NCI-H345 treated with DMSO at 0.1 percent for 48 hours (cell line): ENCODE results near the gene GRAMD1B.
"Not testable (repeated sequence)": the region's sequence is repeated elsewhere in the genome, so short reads cannot be mapped to it uniquely, and the experiment has no call there.

ENCODE experiments used
- DNase-seq: peaks from one replicate; lab custom pipeline; 2025; ENCODE audit not compliant: unreplicated experiment; lab: John Stamatoyannopoulos, UW

The GRAMD1B gene

GRCh38 chr11:123505546-123506299 lies 75.7 kb downstream of the GRAMD1B start:
- no peak for DNase-seq

GRCh38 chr11:123507043-123507442 lies 77.0 kb downstream of the GRAMD1B start:
- no peak for DNase-seq

GRCh38 chr11:123509737-123510578 lies 79.9 kb downstream of the GRAMD1B start:
- DNase-seq, result no peak

GRCh38 chr11:123510579-123510905 lies 80.5 kb downstream of the GRAMD1B start:
- no peak for DNase-seq

- DNase-seq, result peak; percentile 85
These were observed 81.2 kb downstream of the GRAMD1B start for GRCh38 chr11:123511037-123511870.

- DNase-seq, result not testable (repeated sequence)
These were observed 83.2 kb downstream of the GRAMD1B start for GRCh38 chr11:123513309-123513708.

GRCh38 chr11:123516238-123516637 lies 86.2 kb downstream of the GRAMD1B start:
- no peak for DNase-seq

GRCh38 chr11:123517559-123518364 lies 87.7 kb downstream of the GRAMD1B start:
- no peak for DNase-seq

GRCh38 chr11:123518496-123519054 lies 88.5 kb downstream of the GRAMD1B start:
- no peak for DNase-seq

GRCh38 chr11:123519055-123519796 lies 89.2 kb downstream of the GRAMD1B start:
- no peak for DNase-seq

- DNase-seq, result no peak
These were observed 89.7 kb downstream of the GRAMD1B start for GRCh38 chr11:123519797-123520193.

- DNase-seq, result not testable (repeated sequence)
These were observed 90.4 kb downstream of the GRAMD1B start for GRCh38 chr11:123520476-123520875.

GRCh38 chr11:123521001-123521400 lies 90.9 kb downstream of the GRAMD1B start:
- DNase-seq, result no peak

- DNase-seq, result no peak
These were observed 91.9 kb downstream of the GRAMD1B start for GRCh38 chr11:123521930-123522329.

GRCh38 chr11:123523539-123523938 lies 93.5 kb downstream of the GRAMD1B start:
- no peak for DNase-seq

GRCh38 chr11:123525097-123525496 lies 95.0 kb downstream of the GRAMD1B start:
- no peak for DNase-seq

- DNase-seq, result no peak
These were observed 95.4 kb downstream of the GRAMD1B start for GRCh38 chr11:123525511-123525918.

GRCh38 chr11:123526027-123526805 lies 96.1 kb downstream of the GRAMD1B start:
- DNase-seq, result no peak

- no peak for DNase-seq
These were observed 96.8 kb downstream of the GRAMD1B start for GRCh38 chr11:123526918-123527317.
